Common myeloid progenitor, CD34-positive (primary cell): ENCODE data around the gene OSTM1.

Experiments used
- CTCF ChIA-PET: fragments of 350-600 bp; sonication (Branson Sonifier 250); formaldehyde crosslinking; loops from one replicate; lab custom pipeline; 2021; ENCODE audit warnings: antibody characterized with exemption; lab: Charles Lee
- POLR2A ChIA-PET: fragments of 350-600 bp; sonication (Branson Sonifier 250); formaldehyde crosslinking; loops from one replicate; lab custom pipeline; 2021; ENCODE audit warnings: antibody characterized with exemption; lab: Charles Lee
- DNase-seq, 3 donors: peaks; one replicate each; pipeline versions ENCODE4 v3.0.0 to v3.0.0-alpha.2; 2013
- H3K27ac ChIP-seq, 2 experiments: 1 replicate in 1 of 2; 2 replicates in 1 of 2; pipeline ENCODE4 v1.7.0; 2013; ENCODE audit warnings: inconsistent platforms in 2 of 2, low read length in 2 of 2, mild to moderate bottlenecking in 2 of 2, low read depth in 1 of 2, moderate library complexity in 1 of 2; ENCODE audit not compliant: severe bottlenecking in 2 of 2, insufficient read depth in 1 of 2, poor library complexity in 1 of 2
- H3K27me3 ChIP-seq, 5 experiments: replicated peaks in 2 of 5; 1 replicate in 3 of 5; 2 replicates in 2 of 5; pipeline versions ENCODE4 v1.6.1 to v1.7.0; 2013; ENCODE audit warnings: low read length in 4 of 5, mild to moderate bottlenecking in 2 of 5, moderate library complexity in 2 of 5, inconsistent platforms in 1 of 5; ENCODE audit not compliant: insufficient read depth in 5 of 5, control insufficient read depth in 4 of 5
- H3K36me3 ChIP-seq, 4 experiments: 1 replicate in 2 of 4; 2 replicates in 2 of 4; pipeline versions ENCODE4 v1.6.1 to v1.7.0; 2013; ENCODE audit warnings: low read length in 3 of 4, control low read depth in 1 of 4, mild to moderate bottlenecking in 1 of 4; ENCODE audit not compliant: control insufficient read depth in 4 of 4, insufficient read depth in 4 of 4
- H3K4me1 ChIP-seq, 4 experiments: 1 replicate in 3 of 4; 2 replicates in 1 of 4; pipeline versions ENCODE4 v1.6.1 to v1.7.1; 2013; ENCODE audit warnings: low read length in 3 of 4, mild to moderate bottlenecking in 3 of 4, control low read depth in 1 of 4, inconsistent platforms in 1 of 4, moderate library complexity in 1 of 4; ENCODE audit not compliant: control insufficient read depth in 4 of 4, insufficient read depth in 4 of 4; ENCODE audit errors: control extremely low read depth in 1 of 4
- H3K4me3 ChIP-seq, 7 experiments: 1 replicate in 4 of 7; 2 replicates in 3 of 7; pipeline versions ENCODE4 v1.5.1 to v1.7.0; 2013; ENCODE audit warnings: mild to moderate bottlenecking in 7 of 7, low read length in 6 of 7, moderate library complexity in 6 of 7, inconsistent platforms in 2 of 7, low read depth in 2 of 7, control low read depth in 1 of 7; ENCODE audit not compliant: insufficient read depth in 4 of 7, control insufficient read depth in 1 of 7; ENCODE audit errors: extremely low read depth in 1 of 7
- H3K9me3 ChIP-seq, 5 experiments: 1 replicate in 4 of 5; 2 replicates in 1 of 5; pipeline versions ENCODE4 v1.6.1 to v1.7.1; 2013; ENCODE audit warnings: low read length in 4 of 5, mild to moderate bottlenecking in 2 of 5, inconsistent platforms in 1 of 5, low read depth in 1 of 5, moderate library complexity in 1 of 5; ENCODE audit not compliant: control insufficient read depth in 4 of 5, insufficient read depth in 2 of 5; ENCODE audit errors: control extremely low read depth in 1 of 5
- WGBS: methylation state at CpG from one replicate; pipeline ENCODE4 v1.1.5; 2013; ENCODE audit not compliant: insufficient coverage; 5-methylcytosine and 5-hydroxymethylcytosine counted together

OSTM1 gene

GRCh38 chr6:108052706-108053105 lies 21.8 kb downstream of the OSTM1 start:
- POLR2A ChIA-PET = no interaction called here
- H3K9me3 ChIP-seq = no peaks in the 10 kb centered on the region
- CTCF ChIA-PET = no interaction called here
- peaks cover 0 to 7% (median 3%) of the 10 kb centered on the region in 4 experiments for H3K36me3 ChIP-seq
- H3K4me3 ChIP-seq = no peak overlapping the region
- 90% methylated on average over 2 of the region's 2 CpGs for WGBS
- no peaks in the 10 kb centered on the region for H3K4me1 ChIP-seq
- no peak for DNase-seq
- H3K27ac ChIP-seq = no peak overlapping the region
- no peaks in the 10 kb centered on the region for H3K27me3 ChIP-seq

- Histone ChIP-seq H3K27me3 (no peaks in the 10 kb centered on the region), H3K27ac (no peak overlapping the region), H3K9me3 (no peaks in the 10 kb centered on the region), H3K4me1 (no peaks in the 10 kb centered on the region), H3K36me3 (peaks cover 2 to 7% (median 3%) of the 10 kb centered on the region in 4 experiments), H3K4me3 (no peak overlapping the region)
- DNase-seq = no peak
- CTCF ChIA-PET = interaction anchor here (1.0 to 1.4 kb wide), 2 partner anchors 16 to 76 kb away, joined by 4 read pairs; no protein-coding TSS in a partner anchor
- POLR2A ChIA-PET = no interaction called here
Measured at GRCh38 chr6:108051481-108051880, 23.1 kb downstream of the OSTM1 start.

GRCh38 chr6:108039681-108040080 lies 34.9 kb downstream of the OSTM1 start:
- H3K36me3 ChIP-seq = peaks cover 0 to 11% (median 2%) of the 10 kb centered on the region in 4 experiments
- H3K4me3 ChIP-seq = no peak overlapping the region
- 100% methylated on average over 2 of the region's 8 CpGs for WGBS
- H3K4me1 ChIP-seq = peaks cover 0 to 5% (median 0%) of the 10 kb centered on the region in 4 experiments
- CTCF ChIA-PET = no interaction called here
- H3K9me3 ChIP-seq = no peaks in the 10 kb centered on the region
- no peak overlapping the region for H3K27ac ChIP-seq
- no peaks in the 10 kb centered on the region for H3K27me3 ChIP-seq
- POLR2A ChIA-PET = interaction anchor here (0.7 kb wide), 1 partner anchor 22 kb away, joined by 3 read pairs; no protein-coding TSS in a partner anchor
- DNase-seq = peak in 2 of 3 donors; percentile 3 to 6

- Histone ChIP-seq H3K9me3 (no peaks in the 10 kb centered on the region), H3K4me3 (no peak overlapping the region), H3K27me3 (no peaks in the 10 kb centered on the region), H3K36me3 (peaks cover 0 to 10% (median 2%) of the 10 kb centered on the region in 4 experiments), H3K27ac (no peak overlapping the region), H3K4me1 (peaks cover 0 to 5% (median 0%) of the 10 kb centered on the region in 4 experiments)
- no peak for DNase-seq
- ChIA-PET CTCF (no interaction called here), POLR2A (no interaction called here)
- 95% methylated on average over 4 of the region's 4 CpGs for WGBS
Measured at GRCh38 chr6:108036884-108037283, 37.7 kb downstream of the OSTM1 start.

GRCh38 chr6:108031968-108032367 lies 42.6 kb downstream of the OSTM1 start:
- DNase-seq = no peak
- Histone ChIP-seq H3K9me3 (no peaks in the 10 kb centered on the region), H3K27me3 (no peaks in the 10 kb centered on the region), H3K4me3 (no peak overlapping the region), H3K4me1 (no peaks in the 10 kb centered on the region), H3K36me3 (peaks cover 0 to 4% (median under 1%) of the 10 kb centered on the region in 4 experiments), H3K27ac (no peak overlapping the region)
- ChIA-PET CTCF (no interaction called here), POLR2A (no interaction called here)
- 100% methylated on average over 10 of the region's 10 CpGs for WGBS

- H3K9me3 ChIP-seq = no peaks in the 10 kb centered on the region
- POLR2A ChIA-PET = no interaction called here
- H3K4me3 ChIP-seq = no peak overlapping the region
- no peaks in the 10 kb centered on the region for H3K4me1 ChIP-seq
- no CpG with 5 or more reads among the region's 1 CpG for WGBS
- no peaks in the 10 kb centered on the region for H3K36me3 ChIP-seq
- no peaks in the 10 kb centered on the region for H3K27me3 ChIP-seq
- DNase-seq = no peak
- H3K27ac ChIP-seq = no peak overlapping the region
- CTCF ChIA-PET = interaction anchor here (0.9 kb wide), 1 partner anchor 18 kb away, joined by 3 read pairs; no protein-coding TSS in a partner anchor
Measured at GRCh38 chr6:108030211-108030610, 44.3 kb downstream of the OSTM1 start.

GRCh38 chr6:108029226-108029921 lies 45.2 kb downstream of the OSTM1 start:
- Histone ChIP-seq H3K4me1 (no peaks in the 10 kb centered on the region), H3K4me3 (no peak overlapping the region), H3K36me3 (no peaks in the 10 kb centered on the region), H3K27ac (no peak overlapping the region), H3K9me3 (no peaks in the 10 kb centered on the region), H3K27me3 (no peaks in the 10 kb centered on the region)
- ChIA-PET CTCF (no interaction called here), POLR2A (no interaction called here)
- WGBS = 100% methylated on average over 6 of the region's 6 CpGs
- no peak for DNase-seq
